ENCODE results near the gene BANP.
"Not testable (repeated sequence)": the region's sequence is repeated elsewhere in the genome, so short reads cannot be mapped to it uniquely, and the experiment has no call there.

Gene BANP

GRCh38 chr16:87986361-87986849 is 35.2 kb downstream of the BANP start:
- not testable (repeated sequence) for DNase-seq (ENCODE audit: extremely low spot score, insufficient read length, low read depth)
- peak; percentile 36 for FAIRE-seq

- FAIRE-seq; DNase-seq (ENCODE audit: extremely low spot score, insufficient read length, low read depth): not testable (repeated sequence)
These were observed 37.4 kb downstream of the BANP start for GRCh38 chr16:87988596-87988995.

- FAIRE-seq; DNase-seq (ENCODE audit: extremely low spot score, insufficient read length, low read depth): not testable (repeated sequence)
These were observed 39.0 kb downstream of the BANP start for GRCh38 chr16:87990254-87990653.

- FAIRE-seq; DNase-seq (ENCODE audit: extremely low spot score, insufficient read length, low read depth): not testable (repeated sequence)
These were observed 40.9 kb downstream of the BANP start for GRCh38 chr16:87992142-87992541.

GRCh38 chr16:87993901-87994300 is 42.7 kb downstream of the BANP start:
- no peak for DNase-seq (ENCODE audit: extremely low spot score, insufficient read length, low read depth)
- no peak for FAIRE-seq

- FAIRE-seq (no peak), DNase-seq (ENCODE audit: extremely low spot score, insufficient read length, low read depth) (no peak)
These were observed 44.4 kb downstream of the BANP start for GRCh38 chr16:87995644-87996043.

- DNase-seq (ENCODE audit: extremely low spot score, insufficient read length, low read depth) (no peak), FAIRE-seq (no peak)
These were observed 46.0 kb downstream of the BANP start for GRCh38 chr16:87996962-87997880.

GRCh38 chr16:87998184-87998793 is 47.1 kb downstream of the BANP start:
- not testable (repeated sequence) for DNase-seq (ENCODE audit: extremely low spot score, insufficient read length, low read depth); FAIRE-seq

GRCh38 chr16:87998992-87999391 is 47.8 kb downstream of the BANP start:
- not testable (repeated sequence) for DNase-seq (ENCODE audit: extremely low spot score, insufficient read length, low read depth); FAIRE-seq

- FAIRE-seq (no peak), DNase-seq (ENCODE audit: extremely low spot score, insufficient read length, low read depth) (no peak)
These were observed 51.0 kb downstream of the BANP start for GRCh38 chr16:88002211-88002610.

- no peak for FAIRE-seq
- no peak for DNase-seq (ENCODE audit: extremely low spot score, insufficient read length, low read depth)
These were observed 51.5 kb downstream of the BANP start for GRCh38 chr16:88002749-88003148.

GRCh38 chr16:88003316-88003715 is 52.1 kb downstream of the BANP start:
- FAIRE-seq (no peak), DNase-seq (ENCODE audit: extremely low spot score, insufficient read length, low read depth) (no peak)

GRCh38 chr16:88003736-88004135 is 52.5 kb downstream of the BANP start:
- FAIRE-seq (no peak), DNase-seq (ENCODE audit: extremely low spot score, insufficient read length, low read depth) (no peak)

- DNase-seq (ENCODE audit: extremely low spot score, insufficient read length, low read depth) = no peak
- FAIRE-seq = no peak
These were observed 53.2 kb downstream of the BANP start for GRCh38 chr16:88004391-88004790.

GRCh38 chr16:88005181-88005581 is 53.9 kb downstream of the BANP start:
- FAIRE-seq (no peak), DNase-seq (ENCODE audit: extremely low spot score, insufficient read length, low read depth) (no peak)

- FAIRE-seq (no peak), DNase-seq (ENCODE audit: extremely low spot score, insufficient read length, low read depth) (no peak)
These were observed 54.7 kb downstream of the BANP start for GRCh38 chr16:88005968-88006367.

GRCh38 chr16:88007321-88007731 is 56.1 kb downstream of the BANP start:
- DNase-seq (ENCODE audit: extremely low spot score, insufficient read length, low read depth) (no peak), FAIRE-seq (no peak)

GRCh38 chr16:88008840-88009239 is 57.6 kb downstream of the BANP start:
- DNase-seq (ENCODE audit: extremely low spot score, insufficient read length, low read depth) = no peak
- FAIRE-seq = no peak

GRCh38 chr16:88009563-88010342 is 58.5 kb downstream of the BANP start:
- FAIRE-seq (no peak), DNase-seq (ENCODE audit: extremely low spot score, insufficient read length, low read depth) (no peak)

- no peak for FAIRE-seq
- no peak for DNase-seq (ENCODE audit: extremely low spot score, insufficient read length, low read depth)
These were observed 59.2 kb downstream of the BANP start for GRCh38 chr16:88010343-88010967.

Data from GM18507 (cell line).